Activated CD4-positive, alpha-beta T cell treated with anti-CD3 and anti-CD28 coated beads, Interleukin-2, amount 50 U/mL, for 48 hours (primary cell): Measurements from ENCODE around the gene DUOXA1.
"Not testable (repeated sequence)": the region's sequence is repeated elsewhere in the genome, so short reads cannot be mapped to it uniquely, and the experiment has no call there.

ENCODE experiments used
- DNase-seq, 2 experiments: peaks; one replicate each; pipeline ENCODE4 v3.0.0-alpha.2; 2020

The DUOXA1 gene

GRCh38 chr15:45150481-45150880, 20.8 kb upstream of the DUOXA1 start:
- DNase-seq = no peak

GRCh38 chr15:45149060-45149459, 19.4 kb upstream of the DUOXA1 start:
- no peak for DNase-seq

- no peak for DNase-seq
Observed at GRCh38 chr15:45148076-45149059, 18.7 kb upstream of the DUOXA1 start.

GRCh38 chr15:45147606-45148005, 17.9 kb upstream of the DUOXA1 start:
- DNase-seq = no peak

DNA sequence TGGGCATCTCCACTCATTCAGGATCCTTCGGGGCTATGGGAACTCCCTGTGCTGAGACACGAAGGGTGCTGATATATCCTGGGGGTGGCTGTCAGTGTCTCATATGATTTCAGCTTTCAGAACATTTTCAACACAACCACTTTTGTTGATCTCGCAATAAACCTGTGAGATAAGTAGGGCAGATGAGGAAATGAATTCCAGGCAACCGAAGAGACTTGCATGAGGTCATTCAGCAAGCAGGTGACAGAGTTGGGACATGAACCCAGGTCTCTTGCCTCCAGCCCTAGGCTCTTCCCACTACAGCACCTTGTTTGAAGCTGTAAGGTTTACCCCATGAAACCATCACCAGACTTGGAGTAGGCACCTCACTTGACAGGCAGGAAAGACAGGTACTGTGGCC, 16.7 kb upstream of the DUOXA1 start:
- DNase-seq = no peak

DNA sequence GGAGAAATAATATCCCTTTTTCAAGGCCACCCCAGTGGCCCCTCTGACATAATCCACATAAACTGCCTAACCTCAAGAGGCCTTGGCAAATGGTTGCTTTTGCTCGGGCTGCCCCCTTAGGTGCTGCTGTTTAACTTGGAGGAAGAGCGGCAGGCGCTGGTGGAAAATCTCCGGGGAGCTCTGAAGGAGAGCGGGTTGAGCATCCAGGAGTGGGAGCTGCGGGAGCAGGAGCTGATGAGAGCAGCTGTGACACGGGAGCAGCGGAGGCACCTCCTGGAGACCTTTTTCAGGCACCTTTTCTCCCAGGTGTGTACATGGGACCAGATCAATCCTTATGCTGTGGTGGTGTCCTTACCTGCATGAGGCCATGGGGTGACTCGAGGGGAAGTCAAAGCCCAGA, 15.1 kb upstream of the DUOXA1 start:
- no peak for DNase-seq

GRCh38 chr15:45143946-45144345, 14.3 kb upstream of the DUOXA1 start:
- no peak for DNase-seq

DNA sequence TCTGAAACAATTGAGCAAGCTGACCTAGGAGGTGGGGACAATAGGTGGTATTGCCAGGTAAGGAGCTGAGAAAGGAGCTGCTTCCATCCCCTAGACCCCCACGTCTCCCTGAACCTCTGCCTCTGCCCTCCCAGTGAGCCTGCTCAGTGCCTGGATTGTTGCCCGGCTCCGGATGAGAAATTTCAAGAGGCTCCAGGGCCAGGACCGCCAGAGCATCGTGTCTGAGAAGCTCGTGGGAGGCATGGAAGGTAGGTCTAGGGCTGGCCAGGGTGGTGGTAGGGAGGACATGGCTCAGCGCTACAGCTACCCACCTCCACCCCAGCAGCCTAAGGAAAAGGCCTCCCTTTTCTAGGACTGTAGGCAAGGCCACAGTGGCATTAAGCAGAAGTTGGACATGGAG, 13.4 kb upstream of the DUOXA1 start:
- no peak for DNase-seq

DNA sequence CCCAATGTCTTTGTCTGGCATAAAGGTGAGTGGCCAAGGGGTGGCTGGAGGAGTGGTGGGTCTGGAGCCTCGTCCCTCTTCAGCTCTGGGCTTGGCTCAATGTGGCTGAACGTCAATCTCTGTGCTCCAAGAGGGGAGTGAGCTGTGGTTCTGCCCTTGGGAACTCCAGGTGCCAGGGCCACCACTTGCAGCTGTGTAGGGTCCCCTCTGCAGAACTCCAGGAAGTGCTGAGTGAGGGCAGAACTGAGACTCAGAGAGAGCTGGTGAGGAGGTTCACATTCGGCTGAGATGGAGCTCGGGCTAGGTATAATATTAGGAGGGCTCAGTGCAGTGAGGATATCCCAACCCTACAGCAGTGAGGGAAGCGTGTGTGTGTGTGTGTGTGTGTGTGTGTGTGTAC, 11.7 kb upstream of the DUOXA1 start:
- DNase-seq = no peak

GRCh38 chr15:45140557-45141250, 11.0 kb upstream of the DUOXA1 start:
- DNase-seq = no peak

- no peak for DNase-seq
Observed at GRCh38 chr15:45139770-45140169, 10.1 kb upstream of the DUOXA1 start.

DNA sequence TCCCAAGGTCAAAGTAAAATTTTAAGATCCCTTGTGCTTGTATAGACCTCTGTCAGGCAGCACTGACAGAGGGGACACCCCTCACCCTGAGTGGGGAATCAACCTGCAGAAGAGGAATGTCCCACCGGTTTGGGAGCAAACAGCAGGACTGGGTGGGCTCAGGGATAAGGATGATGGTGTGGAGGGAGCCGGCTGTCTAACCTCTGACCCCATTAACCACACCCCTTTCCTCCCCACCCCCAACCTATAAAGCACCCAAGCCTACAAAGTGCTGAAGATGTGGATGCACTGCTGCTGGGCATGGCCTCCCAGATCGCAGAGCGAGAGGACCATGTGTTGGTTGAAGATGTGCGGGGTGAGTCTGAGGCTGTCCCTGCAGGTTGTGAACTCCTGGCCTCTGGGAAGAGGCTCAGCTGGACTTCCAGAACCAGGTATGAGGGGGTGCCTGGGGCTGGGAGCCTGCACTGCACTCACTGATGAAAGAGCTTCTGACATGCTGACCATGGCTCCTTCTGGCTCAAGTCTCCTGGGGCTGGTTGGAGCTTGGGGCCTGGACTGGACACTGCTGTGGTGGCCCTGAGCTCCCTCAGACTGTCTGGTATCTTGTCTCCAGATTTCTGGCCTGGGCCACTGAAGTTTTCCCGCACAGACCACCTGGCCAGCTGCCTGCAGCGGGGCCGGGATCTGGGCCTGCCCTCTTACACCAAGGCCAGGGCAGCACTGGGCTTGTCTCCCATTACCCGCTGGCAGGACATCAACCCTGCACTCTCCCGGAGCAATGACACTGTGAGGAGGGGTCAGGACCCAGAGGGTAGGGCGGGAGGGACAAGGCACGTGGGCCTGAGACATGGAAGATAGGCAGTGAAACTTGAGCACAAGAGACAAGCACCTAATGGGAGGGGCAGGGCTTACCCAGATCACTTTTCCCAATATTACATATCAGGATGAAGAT, 9.4 kb upstream of the DUOXA1 start:
- no peak for DNase-seq

GRCh38 chr15:45137703-45138102, 8.0 kb upstream of the DUOXA1 start:
- DNase-seq = no peak

DNA sequence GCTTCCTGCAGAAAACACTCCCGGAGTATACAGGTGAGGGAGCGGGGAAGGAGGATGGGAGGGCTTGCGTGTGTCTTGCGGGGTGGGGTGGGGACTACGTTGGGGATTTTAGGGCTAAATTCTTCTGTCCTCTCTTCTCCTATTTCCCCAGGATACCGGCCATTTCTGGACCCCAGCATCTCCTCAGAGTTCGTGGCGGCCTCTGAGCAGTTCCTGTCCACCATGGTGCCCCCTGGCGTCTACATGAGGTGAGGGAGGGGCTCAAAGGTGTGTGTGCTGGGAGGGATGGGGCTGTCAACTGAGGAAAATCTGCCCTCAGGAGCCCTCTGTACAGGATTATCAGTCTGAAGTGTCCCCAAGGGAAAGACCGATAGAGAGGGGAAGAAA, 6.7 kb upstream of the DUOXA1 start:
- no peak for DNase-seq

DNA sequence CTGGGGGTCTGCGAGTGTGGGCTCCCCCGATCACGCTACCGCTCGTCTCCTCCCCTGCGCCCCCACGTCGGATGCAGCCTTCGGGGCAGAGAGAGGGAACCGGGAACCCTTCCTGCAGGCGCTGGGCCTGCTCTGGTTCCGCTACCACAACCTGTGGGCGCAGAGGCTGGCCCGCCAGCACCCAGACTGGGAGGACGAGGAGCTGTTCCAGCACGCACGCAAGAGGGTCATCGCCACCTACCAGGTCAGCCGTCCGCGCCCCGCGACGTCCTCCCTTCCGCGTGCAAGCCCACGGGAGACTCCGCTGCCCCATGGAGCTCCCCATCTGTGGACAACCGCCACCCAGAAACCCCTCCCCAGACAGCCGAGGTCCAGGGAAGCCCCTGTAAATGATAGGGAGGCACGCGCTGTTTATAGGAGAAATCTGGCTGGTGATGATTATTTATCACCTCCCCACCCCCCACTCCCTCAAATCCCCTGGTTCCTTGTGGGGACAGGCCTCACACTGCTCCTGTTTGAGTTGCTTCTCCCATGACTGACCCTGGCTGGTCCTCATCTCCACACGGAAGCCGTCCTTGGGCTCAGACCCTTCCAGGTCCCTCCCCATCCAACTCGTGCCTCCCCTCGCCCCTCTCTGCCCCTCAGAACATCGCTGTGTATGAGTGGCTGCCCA, 6.2 kb upstream of the DUOXA1 start:
- not testable (repeated sequence) for DNase-seq

DNA sequence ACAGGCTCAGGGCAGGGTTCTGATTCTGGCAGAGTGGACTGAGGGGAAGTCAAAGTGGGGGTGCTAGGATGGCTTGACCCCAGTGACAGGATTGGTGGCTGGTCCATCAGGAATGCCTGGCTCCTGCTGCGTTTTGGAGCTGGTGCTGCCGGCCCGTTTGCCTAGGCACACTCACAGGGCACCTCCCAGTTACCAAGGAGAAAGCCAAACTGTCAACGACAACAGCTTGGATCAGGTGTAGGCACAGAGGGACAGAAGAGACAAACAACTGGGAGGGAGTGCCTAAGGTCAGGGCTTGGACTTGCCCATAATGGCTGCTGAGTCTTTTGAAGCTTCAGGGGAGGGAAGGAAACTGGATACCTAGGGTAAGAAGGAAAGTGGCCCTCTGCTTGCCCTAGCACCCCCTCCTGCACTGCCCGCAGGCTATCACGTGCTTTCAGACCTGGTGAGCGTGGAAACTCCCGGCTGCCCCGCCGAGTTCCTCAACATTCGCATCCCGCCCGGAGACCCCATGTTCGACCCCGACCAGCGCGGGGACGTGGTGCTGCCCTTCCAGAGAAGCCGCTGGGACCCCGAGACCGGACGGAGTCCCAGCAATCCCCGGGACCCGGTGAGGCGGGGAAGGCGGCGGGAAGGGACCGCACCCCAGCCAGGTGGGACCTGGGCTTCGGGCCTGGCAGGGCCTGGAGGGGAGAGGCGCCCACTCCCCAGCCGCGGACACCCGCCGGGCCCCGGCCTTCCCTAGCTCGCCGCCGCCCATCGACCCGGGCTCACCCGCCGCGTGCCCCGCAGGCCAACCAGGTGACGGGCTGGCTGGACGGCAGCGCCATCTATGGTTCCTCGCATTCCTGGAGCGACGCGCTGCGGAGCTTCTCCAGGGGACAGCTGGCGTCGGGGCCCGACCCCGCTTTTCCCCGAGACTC, 5.3 kb upstream of the DUOXA1 start:
- peak in 1 of 2 experiments; percentile 46 for DNase-seq

- DNase-seq = no peak
Observed at GRCh38 chr15:45134046-45134445, 4.4 kb upstream of the DUOXA1 start.

DNA sequence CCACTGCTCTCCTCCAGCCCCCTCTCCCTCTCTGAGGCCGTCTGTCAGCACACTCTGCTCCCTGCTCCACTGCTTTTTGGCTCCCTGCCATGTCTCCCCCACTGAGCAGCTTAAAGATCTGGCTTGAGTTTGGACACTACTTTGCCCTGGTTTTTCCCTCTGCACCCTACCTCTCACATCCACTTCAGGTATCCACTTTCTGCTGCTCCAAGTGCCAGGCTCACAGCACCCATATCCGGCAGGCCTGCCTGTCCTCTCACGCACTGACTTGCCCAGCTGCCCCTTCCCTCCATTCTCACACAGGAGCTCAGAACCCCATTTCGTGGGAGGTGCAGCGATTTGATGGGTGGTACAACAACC, 3.9 kb upstream of the DUOXA1 start:
- no peak for DNase-seq

DNA sequence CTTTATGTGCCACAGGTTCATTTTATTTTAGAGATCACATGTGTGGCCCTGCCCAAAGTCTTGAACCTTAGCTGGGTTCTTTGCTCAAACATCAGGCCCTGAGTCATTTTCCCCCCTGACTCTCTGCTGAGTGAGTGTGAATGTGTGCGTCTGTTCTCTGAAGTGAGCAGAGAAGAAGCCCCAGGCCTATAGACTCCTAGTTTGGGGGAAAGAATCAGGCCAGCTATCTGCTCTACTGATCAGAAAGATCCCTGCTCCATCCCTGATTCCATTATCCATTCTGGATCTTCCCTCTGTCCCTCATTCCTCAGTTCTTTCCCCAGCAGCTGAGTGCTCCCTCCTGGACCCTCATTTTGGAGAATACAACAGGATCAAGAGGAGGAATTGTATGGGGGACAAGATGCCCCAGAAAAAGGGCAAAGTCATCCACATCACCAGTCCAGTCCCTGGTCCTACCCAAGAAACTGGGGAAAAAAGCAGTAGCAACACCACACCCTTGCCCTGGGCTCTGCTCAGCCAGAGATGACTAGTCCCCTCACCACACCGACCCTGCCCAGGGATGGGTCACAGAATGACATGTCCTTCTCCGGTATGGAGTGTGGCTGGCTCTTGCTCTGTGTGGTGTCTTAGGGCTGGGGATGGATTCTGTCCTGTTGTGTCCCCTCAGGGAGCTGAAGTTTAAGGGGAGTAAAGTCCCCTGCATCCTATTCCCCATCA, 3.3 kb upstream of the DUOXA1 start:
- DNase-seq = no peak

DNA sequence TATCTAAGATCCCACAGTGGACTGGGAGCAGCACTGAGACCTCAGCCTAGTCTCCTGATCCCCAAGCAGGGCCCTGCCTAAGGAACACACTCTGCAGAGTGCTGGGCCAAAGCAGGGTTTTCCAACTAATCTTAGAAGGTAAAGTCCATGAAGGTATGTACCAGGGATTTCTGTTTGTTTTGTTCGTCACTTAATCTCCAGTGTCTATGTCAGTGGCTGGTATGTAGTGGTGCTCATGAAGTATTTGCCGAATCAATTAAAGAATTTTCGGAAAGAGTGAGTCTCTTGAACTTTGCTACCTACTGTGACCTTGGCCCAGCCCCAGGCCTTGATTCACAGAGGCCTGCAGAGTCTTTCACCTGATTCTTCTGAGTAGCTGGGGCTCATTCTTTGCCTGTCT, 1.8 kb upstream of the DUOXA1 start:
- DNase-seq = no peak
